Fibroblast of lung (primary cell): ENCODE measurements around the gene CADPS.

ENCODE experiments used
- CTCF ChIP-seq, 2 donors: IDR thresholded peaks in 1 of 2; conservative IDR thresholded peaks in 1 of 2; 1 replicate in 1 of 2; 2 replicates in 1 of 2; pipeline ENCODE4 v1.5.1; 2011 to 2012; ENCODE audit warnings: low read length in 2 of 2, control low read depth in 1 of 2, inconsistent platforms in 1 of 2, low read depth in 1 of 2, mild to moderate bottlenecking in 1 of 2
- EZH2 ChIP-seq: IDR thresholded peaks from 2 replicates; pipeline ENCODE4 v1.5.1; 2012; ENCODE audit warnings: low read length, control low read depth, mild to moderate bottlenecking; ENCODE audit errors: missing control alignments

GRCh38 chr3:62503516-62503915, 371.7 kb downstream of the CADPS start:
- TF ChIP-seq CTCF (conservative IDR thresholded peaks at IDR 0.05 in 1 of 2, IDR thresholded peaks at IDR 0.05 in 1 of 2; ENCODE audit: low read depth in 1 of 2, low read length in 2 of 2): no peak
- TF ChIP-seq EZH2: no peak
